Uterus (tissue), 2 donors: ENCODE data around the gene SSBP2.

Experiments
- CTCF ChIP-seq, 4 experiments: fragments of 200-600 bp in 2 of 4; fragments of 450-650 bp in 2 of 4; sonication (generic) in 2 of 4; IDR thresholded peaks; one replicate each; pipeline ENCODE4 v1.5.1; 2016 to 2019; ENCODE audit warnings: antibody characterized with exemption in 4 of 4, mild to moderate bottlenecking in 2 of 4, moderate library complexity in 1 of 4
- POLR2A ChIP-seq, 2 donors: fragments of 450-650 bp; IDR thresholded peaks; one replicate each; pipeline ENCODE4 v1.6.1; 2016; ENCODE audit warnings: antibody characterized with exemption in 2 of 2, mild to moderate bottlenecking in 1 of 2, moderate library complexity in 1 of 2

- TF ChIP-seq CTCF (IDR thresholded peaks at IDR 0.05) = no peak
- TF ChIP-seq POLR2A (IDR thresholded peaks at IDR 0.05) = no peak
These were observed 12.0 kb upstream of the SSBP2 start for GRCh38 chr5:81762853-81763252.
